ENCODE results near the gene RPS27.

RPS27 gene

GRCh38 chr1:153990468-153991150, at the start of gene RPS27:
Gene RPS27 (plus strand): TSS chr1:153990762. CDS start chr1:153990797, 35 bp downstream.
- DNase-seq (ENCODE audit: low read depth in 2 of 2), result peak; percentile 67 to 71

GRCh38 chr1:153941826-153942725, 48.5 kb upstream of the RPS27 start:
- DNase-seq (ENCODE audit: low read depth in 2 of 2), result no peak

GRCh38 chr1:153942766-153943549, 47.6 kb upstream of the RPS27 start:
- DNase-seq (ENCODE audit: low read depth in 2 of 2), result no peak

GRCh38 chr1:153944005-153944826, 46.3 kb upstream of the RPS27 start:
- no peak for DNase-seq (ENCODE audit: low read depth in 2 of 2)

- DNase-seq (ENCODE audit: low read depth in 2 of 2), result no peak
Observed at GRCh38 chr1:153944827-153945117, 45.8 kb upstream of the RPS27 start.

GRCh38 chr1:153945131-153945794, 45.3 kb upstream of the RPS27 start:
- DNase-seq (ENCODE audit: low read depth in 2 of 2), result peak; percentile 59 to 64

- peak; percentile 39 to 42 for DNase-seq (ENCODE audit: low read depth in 2 of 2)
Observed at GRCh38 chr1:153945795-153946621, 44.6 kb upstream of the RPS27 start.

- DNase-seq (ENCODE audit: low read depth in 2 of 2), result peak in 1 of 2 donors; percentile 51
Observed at GRCh38 chr1:153946622-153947241, 43.8 kb upstream of the RPS27 start, which contains the start of gene DENND4B. Gene DENND4B (minus strand): TSS chr1:153946718. CDS start chr1:153944374, 2,344 bp downstream.

GRCh38 chr1:153951183-153951582, 39.4 kb upstream of the RPS27 start:
- DNase-seq (ENCODE audit: low read depth in 2 of 2), result no peak

- DNase-seq (ENCODE audit: low read depth in 2 of 2), result no peak
Observed at GRCh38 chr1:153951801-153952200, 38.8 kb upstream of the RPS27 start.

GRCh38 chr1:153953859-153954365, 36.6 kb upstream of the RPS27 start:
- DNase-seq (ENCODE audit: low read depth in 2 of 2), result no peak

GRCh38 chr1:153954826-153955225, 35.7 kb upstream of the RPS27 start:
- no peak for DNase-seq (ENCODE audit: low read depth in 2 of 2)

- no peak for DNase-seq (ENCODE audit: low read depth in 2 of 2)
Observed at GRCh38 chr1:153956997-153957715, 33.4 kb upstream of the RPS27 start.

- no peak for DNase-seq (ENCODE audit: low read depth in 2 of 2)
Observed at GRCh38 chr1:153957744-153958110, 32.8 kb upstream of the RPS27 start.

GRCh38 chr1:153958111-153958960, 32.2 kb upstream of the RPS27 start, which contains the start of gene CRTC2:
Gene CRTC2 (minus strand): TSS chr1:153958612. CDS start chr1:153958497, 115 bp downstream.
- peak; percentile 92 to 93 for DNase-seq (ENCODE audit: low read depth in 2 of 2)

- DNase-seq (ENCODE audit: low read depth in 2 of 2), result no peak
Observed at GRCh38 chr1:153958961-153959260, 31.7 kb upstream of the RPS27 start.

- DNase-seq (ENCODE audit: low read depth in 2 of 2), result no peak
Observed at GRCh38 chr1:153959454-153959853, 31.1 kb upstream of the RPS27 start.

- no peak for DNase-seq (ENCODE audit: low read depth in 2 of 2)
Observed at GRCh38 chr1:153960206-153960605, 30.4 kb upstream of the RPS27 start.

Data from stimulated activated CD8-positive, alpha-beta memory T cell treated with anti-CD3 and anti-CD28 coated beads, Interleukin-7, amount 100 ng/mL, for 1 hour (primary cell).